Panc1 (cell line): Measurements from ENCODE around the gene MOK.

ENCODE experiments used
- POLR2AphosphoS5 ChIP-seq: IDR thresholded peaks from 2 replicates; pipeline ENCODE4 v1.6.1; 2012; ENCODE audit warnings: mild to moderate bottlenecking, low read depth, low read length, moderate library complexity
- TF ChIP-seq, protein P1 (sequence below): fragments of 450-650 bp; IDR thresholded peaks from 2 replicates; pipeline ENCODE4 v1.5.1; 2017; ENCODE audit warnings: mild to moderate bottlenecking

DNA sequence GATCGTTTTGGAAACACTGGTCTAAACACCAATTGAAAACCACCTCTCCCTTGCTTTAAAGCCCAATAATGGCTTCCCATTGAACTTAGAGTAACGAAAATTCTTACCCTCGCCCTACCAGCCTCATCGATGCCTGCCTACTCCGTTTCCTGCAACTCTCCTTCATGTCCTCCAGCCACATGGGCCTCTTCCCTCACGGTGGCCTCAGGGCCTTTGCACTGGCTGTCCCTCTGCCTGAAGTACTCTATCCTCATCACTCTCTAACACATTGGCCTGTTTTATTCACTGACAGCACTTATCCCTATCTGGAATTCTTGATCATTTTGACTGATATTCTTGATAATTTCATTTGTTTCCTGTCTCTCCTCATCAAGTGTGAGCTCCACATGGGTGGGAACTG, 46.8 kb downstream of the MOK start:
- TF ChIP-seq, protein P1, sequence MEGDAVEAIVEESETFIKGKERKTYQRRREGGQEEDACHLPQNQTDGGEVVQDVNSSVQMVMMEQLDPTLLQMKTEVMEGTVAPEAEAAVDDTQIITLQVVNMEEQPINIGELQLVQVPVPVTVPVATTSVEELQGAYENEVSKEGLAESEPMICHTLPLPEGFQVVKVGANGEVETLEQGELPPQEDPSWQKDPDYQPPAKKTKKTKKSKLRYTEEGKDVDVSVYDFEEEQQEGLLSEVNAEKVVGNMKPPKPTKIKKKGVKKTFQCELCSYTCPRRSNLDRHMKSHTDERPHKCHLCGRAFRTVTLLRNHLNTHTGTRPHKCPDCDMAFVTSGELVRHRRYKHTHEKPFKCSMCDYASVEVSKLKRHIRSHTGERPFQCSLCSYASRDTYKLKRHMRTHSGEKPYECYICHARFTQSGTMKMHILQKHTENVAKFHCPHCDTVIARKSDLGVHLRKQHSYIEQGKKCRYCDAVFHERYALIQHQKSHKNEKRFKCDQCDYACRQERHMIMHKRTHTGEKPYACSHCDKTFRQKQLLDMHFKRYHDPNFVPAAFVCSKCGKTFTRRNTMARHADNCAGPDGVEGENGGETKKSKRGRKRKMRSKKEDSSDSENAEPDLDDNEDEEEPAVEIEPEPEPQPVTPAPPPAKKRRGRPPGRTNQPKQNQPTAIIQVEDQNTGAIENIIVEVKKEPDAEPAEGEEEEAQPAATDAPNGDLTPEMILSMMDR, result no peak
- TF ChIP-seq POLR2AphosphoS5, result no peak
